C4-2B (cell line): ENCODE measurements around the gene CIB2.

Source experiments
- CTCF ChIP-seq: fragments of 450-650 bp; conservative IDR thresholded peaks from 2 replicates; pipeline ENCODE4 v1.5.1; 2017; ENCODE audit warnings: mild to moderate bottlenecking
- ZFX ChIP-seq: fragments of 450-650 bp; IDR thresholded peaks from 2 replicates; pipeline ENCODE4 v1.6.1; 2017

GRCh38 chr15:78060232-78060631 is 71.0 kb downstream of the CIB2 start:
- no peak for TF ChIP-seq CTCF
- no peak for TF ChIP-seq ZFX
